GM18526 (cell line): ENCODE data around the gene SLC2A4.

Source experiments
- POLR2A ChIP-seq: IDR thresholded peaks from 3 replicates; pipeline ENCODE4 v1.6.1; 2011; ENCODE audit not compliant: insufficient read length; ENCODE audit errors: extremely low read depth

SLC2A4 gene

GRCh38 chr17:7284911-7285310 is 3.4 kb downstream of the SLC2A4 start:
- no peak for TF ChIP-seq POLR2A

GRCh38 chr17:7285679-7286078 is 4.2 kb downstream of the SLC2A4 start:
- TF ChIP-seq POLR2A: no peak

DNA sequence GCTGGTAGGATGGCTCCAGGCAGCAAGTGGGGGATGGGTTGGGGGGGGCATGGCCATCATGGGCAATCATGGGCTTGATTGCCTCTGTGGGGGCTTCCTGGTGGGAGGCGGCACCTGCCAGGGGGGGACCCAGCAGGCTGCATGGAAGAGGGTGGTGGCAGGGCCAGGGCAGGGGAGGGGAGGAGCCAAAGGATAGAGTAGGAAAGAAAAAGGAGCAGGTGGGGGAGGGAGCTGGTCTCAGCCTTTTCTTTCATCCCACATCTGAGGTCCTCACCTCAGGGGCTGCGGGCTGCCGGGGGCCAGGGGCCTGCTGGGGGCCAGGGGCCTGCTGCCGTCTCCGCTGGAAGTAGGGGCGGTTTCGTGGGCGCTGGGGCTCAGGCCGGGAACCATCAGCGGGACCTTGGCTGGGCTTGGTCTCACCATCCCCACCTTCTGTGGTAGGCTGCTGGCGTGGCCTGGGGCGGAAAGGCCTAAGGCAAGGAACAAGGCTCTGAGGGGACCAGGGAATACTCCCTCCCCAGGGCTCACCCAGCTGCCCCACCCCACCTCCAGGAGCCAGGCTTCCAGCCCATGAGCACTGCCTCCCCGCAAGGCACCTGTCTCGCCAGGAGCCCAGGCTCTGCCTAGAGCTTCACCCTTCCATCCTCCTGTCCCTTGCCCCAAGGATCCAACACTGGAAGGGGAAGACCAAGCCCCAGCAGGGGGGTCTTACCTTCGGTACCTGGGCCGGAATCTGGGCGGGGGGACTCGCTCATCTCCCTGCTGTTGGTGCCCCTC is 7.9 kb downstream of the SLC2A4 start:
- no peak for TF ChIP-seq POLR2A

- TF ChIP-seq POLR2A: no peak
Measured at GRCh38 chr17:7290166-7290565, 8.6 kb downstream of the SLC2A4 start.

DNA sequence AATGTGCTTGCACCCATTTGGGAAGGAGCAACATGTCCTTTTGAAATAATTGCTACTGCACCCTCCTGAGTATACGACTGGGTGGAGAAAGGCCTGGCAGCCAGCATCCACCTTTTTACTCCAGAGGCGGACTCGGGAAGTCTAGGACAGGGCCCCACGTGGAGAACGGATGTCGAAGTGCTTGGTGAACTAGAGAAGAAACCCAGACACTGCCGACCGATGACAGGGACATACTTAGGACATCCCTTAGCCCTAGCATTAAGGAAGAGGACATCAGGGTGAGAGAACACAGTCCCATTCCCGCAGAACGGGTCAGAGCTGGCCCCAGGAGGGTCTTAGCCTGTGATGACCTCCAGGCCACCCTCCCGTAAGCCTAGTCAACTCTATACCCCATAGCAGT is 9.2 kb downstream of the SLC2A4 start:
- TF ChIP-seq POLR2A: no peak

DNA sequence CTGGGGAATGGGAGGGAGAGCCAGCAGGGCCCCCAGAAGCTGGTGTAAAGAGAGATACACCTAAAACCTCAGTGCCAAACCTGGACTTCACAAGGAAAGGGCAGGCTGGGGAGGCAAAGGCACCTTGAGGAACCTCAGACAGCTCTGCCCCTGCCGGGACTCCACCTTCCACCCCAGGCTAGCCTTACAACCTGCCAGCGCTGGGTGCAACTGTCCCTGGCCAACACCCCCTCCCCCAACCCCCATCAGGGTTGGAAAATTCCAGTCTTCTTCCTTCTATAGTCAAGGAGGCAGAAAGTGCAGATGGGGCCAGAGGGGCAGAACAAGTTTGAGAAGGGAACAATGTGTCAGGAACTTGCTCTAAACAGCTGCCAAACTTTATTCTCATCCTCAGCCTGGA is 10.7 kb downstream of the SLC2A4 start:
- TF ChIP-seq POLR2A: no peak

DNA sequence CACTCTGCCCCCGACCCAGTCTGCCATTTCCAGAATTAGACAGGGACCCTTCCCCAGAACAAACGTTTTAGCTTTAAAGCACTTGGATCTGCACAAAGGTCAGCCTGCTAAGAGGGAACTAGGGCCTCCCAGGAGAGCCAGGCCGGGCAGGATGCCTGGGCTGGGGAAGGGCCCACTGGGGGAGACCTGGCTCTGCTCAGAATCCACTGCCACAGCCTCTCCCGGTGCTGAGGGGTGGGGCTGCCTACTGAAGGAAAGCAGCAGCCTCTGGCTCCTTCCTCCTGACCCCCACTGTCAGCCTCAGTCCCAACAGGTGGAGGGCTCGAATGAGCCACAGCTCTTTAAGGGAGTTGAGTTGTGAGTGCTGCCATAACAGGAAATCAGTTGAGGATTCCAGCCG is 11.2 kb downstream of the SLC2A4 start:
- no peak for TF ChIP-seq POLR2A

- no peak for TF ChIP-seq POLR2A
Measured at GRCh38 chr17:7293159-7293558, 11.6 kb downstream of the SLC2A4 start.

GRCh38 chr17:7293816-7294613 is 12.5 kb downstream of the SLC2A4 start:
- TF ChIP-seq POLR2A: no peak

DNA sequence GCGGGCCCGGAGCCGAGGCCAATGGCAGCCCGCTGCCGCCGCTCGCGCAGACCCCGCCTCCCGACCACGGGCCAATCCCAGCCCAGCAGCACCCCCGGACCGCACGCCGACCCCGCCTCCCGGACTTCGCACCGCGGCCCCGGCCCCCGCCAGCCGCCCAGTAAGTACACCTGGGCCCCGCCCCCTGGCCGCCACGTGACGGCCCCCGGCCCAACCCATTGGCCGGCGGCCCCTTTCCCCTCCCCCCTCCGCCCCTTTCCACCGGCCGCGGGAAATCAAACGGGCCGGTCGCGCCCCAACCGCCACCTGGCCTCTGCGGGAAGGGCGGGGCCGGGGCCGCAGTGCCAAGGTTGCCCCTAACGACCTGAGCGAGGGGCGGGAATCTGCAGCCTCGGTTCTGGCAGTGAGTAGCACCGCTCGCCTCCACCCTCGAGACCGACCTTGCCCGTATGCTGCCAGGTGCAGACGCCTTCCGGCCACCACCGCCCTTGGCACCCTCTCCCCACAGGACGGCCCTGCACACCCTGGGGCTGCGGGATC is 13.2 kb downstream of the SLC2A4 start, which contains the start of gene YBX2:
YBX2 (minus strand) TSS at position 26 of the 540 bp plus-strand sequence. CDS start 139 bp downstream, outside the sequence.
- TF ChIP-seq POLR2A: no peak

- TF ChIP-seq POLR2A: no peak
Measured at GRCh38 chr17:7295230-7296180, 14.0 kb downstream of the SLC2A4 start.

GRCh38 chr17:7296189-7296861 is 14.8 kb downstream of the SLC2A4 start:
- TF ChIP-seq POLR2A: no peak

DNA sequence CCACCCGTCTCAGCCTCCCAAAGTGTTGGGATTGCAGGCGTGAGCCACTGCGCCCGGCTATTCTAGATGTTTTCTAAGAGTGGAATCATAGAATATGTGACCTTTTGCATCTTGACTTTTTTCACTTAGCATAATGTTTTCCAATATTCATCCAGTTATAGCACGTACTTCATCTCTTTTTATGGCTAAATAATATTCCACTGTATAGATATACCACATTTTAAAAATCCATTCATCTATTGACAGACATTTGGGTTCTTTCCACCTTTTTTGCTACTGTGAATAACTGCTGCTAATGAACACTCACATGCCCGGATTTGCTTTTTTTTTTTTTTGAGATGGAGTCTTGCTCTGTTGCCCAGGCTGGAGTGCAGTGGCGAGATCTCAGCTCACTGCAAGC is 22.7 kb downstream of the SLC2A4 start:
- no peak for TF ChIP-seq POLR2A

DNA sequence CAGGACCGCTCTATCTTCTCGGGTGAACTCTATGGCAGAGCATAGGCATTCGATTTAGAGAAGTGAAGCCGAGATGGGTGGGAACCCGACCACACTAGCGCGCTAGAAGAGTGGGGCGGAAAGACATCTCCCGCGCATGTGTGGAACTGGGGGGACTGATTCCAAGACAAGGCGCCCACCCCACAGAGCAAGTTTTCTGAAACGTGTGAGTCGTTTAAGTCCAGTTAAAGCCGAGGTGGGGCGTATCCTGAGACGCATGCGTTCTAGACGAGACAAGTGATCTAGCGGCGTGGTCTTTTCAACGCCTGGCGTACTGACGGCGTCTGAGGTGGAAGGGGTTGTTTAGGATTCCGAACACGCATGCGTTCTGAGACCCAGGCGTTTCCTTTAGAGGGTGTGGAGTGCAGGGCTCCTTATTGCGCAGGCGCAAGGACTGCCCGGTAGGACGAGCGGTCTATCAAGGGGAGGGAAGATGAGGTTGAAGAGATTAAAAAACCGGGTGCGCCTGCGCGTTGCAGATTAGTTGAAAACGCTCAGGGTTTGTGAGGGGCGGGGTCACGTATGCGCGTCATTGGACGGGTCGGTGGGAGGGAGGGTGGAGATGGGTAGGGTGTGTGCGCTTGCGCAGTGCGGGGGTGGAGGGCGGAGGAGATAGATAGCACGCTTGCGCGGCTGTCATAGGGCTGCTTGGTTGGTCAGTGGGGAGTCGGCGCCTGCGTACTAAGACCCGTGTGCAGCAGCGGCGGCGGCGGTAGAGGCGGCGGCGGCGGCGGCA is 25.6 kb downstream of the SLC2A4 start, which contains the start of gene EIF5A:
EIF5A (plus strand) TSS at position 718 of the 775 bp plus-strand sequence. CDS start 2,008 bp downstream, outside the sequence.
- peak; percentile 69 for TF ChIP-seq POLR2A
